Endothelial cell (in vitro differentiated cells): Measurements from ENCODE around the gene REG1A. TPM values are rescaled to one million over a fixed set of nuclear protein-coding genes. Genes with fewer than 3 reads are reported as not detected.

Source experiments
- DNase-seq: peaks from one replicate; pipeline ENCODE4 v3.0.0; 2021; ENCODE audit warnings: low spot score
- H3K27ac Mint-ChIP-seq: one replicate; pipeline ENCODE4 v1.8.0; 2021; ENCODE audit warnings: mixed read lengths, inconsistent platforms; ENCODE audit not compliant: unreplicated experiment
- H3K27me3 Mint-ChIP-seq: one replicate; pipeline ENCODE4 v1.8.0; 2021; ENCODE audit warnings: mild to moderate bottlenecking, moderate library complexity, mixed read lengths, inconsistent platforms; ENCODE audit not compliant: unreplicated experiment
- H3K36me3 Mint-ChIP-seq: one replicate; pipeline ENCODE4 v1.8.0; 2021; ENCODE audit warnings: mild to moderate bottlenecking, low read depth, mixed read lengths, inconsistent platforms; ENCODE audit not compliant: unreplicated experiment
- H3K4me1 Mint-ChIP-seq: one replicate; pipeline ENCODE4 v1.8.0; 2021; ENCODE audit warnings: mild to moderate bottlenecking, mixed read lengths, inconsistent platforms; ENCODE audit not compliant: unreplicated experiment
- H3K4me3 Mint-ChIP-seq: one replicate; pipeline ENCODE4 v1.8.0; 2021; ENCODE audit warnings: mild to moderate bottlenecking, mixed read lengths, inconsistent platforms; ENCODE audit not compliant: unreplicated experiment
- H3K9me3 Mint-ChIP-seq: one replicate; pipeline ENCODE4 v1.8.0; 2021; ENCODE audit warnings: mixed read lengths, inconsistent platforms; ENCODE audit not compliant: unreplicated experiment
- CTCF ChIP-seq: fragments of 200-600 bp; sonication (generic); IDR thresholded peaks from one replicate; pipeline ENCODE4 v1.5.0; 2021; ENCODE audit warnings: antibody characterized with exemption; ENCODE audit not compliant: unreplicated experiment
- total RNA-seq: library from RNA; stranded (reverse); fragmentation: NEBNext Ultra II Directional; extraction: Animal tissue kit (Norgen Biotek cat#: 25700); gene quantifications from one replicate; pipeline ENCODE4 v1.2.1, GENCODE V29; 2021; ENCODE audit not compliant: unreplicated experiment

Gene REG1A
- total RNA-seq, 1 donor from 2014 or later, result not detected

DNA sequence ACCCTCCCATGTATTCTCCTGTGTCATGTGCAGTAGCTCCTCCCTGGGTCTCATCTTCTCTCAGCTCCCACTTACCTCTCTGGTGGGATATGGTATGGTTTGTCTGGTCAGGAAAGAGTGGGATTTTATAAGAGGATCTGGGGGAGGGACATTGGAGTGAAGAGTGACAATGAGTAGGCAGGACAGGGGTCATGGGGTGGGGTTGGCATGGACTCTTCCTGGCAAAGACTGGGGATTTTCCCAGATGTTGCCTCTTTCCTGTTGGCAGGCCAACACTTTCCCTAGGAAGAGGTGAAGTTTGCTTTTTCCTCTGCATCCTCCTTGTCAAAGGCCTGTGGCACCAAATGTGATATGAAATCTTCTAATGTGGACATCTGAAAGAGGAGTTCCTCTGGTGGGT lies 39.4 kb downstream of the REG1A start, which contains the start of gene REG3A:
REG3A (minus strand) TSS at position 101 of the 400 bp plus-strand sequence. CDS start 348 bp downstream, outside the sequence.
- no peak for TF ChIP-seq CTCF
- no peaks in the 10 kb centered on the region for H3K36me3 Mint-ChIP-seq
- no peak within 1 kb of the TSS for H3K4me3 Mint-ChIP-seq
- peaks cover 2% of the 10 kb centered on the region for H3K27me3 Mint-ChIP-seq
- H3K27ac Mint-ChIP-seq, result no peak within 1 kb of the TSS
- H3K9me3 Mint-ChIP-seq, result no peaks in the 10 kb centered on the region
- no peaks in the 10 kb centered on the region for H3K4me1 Mint-ChIP-seq
- no peak for DNase-seq

GRCh38 chr2:79162132-79162531 lies 41.8 kb downstream of the REG1A start:
- Mint-ChIP-seq H3K9me3 (no peaks in the 10 kb centered on the region), H3K4me1 (no peaks in the 10 kb centered on the region), H3K4me3 (no peak overlapping the region), H3K27me3 (peaks cover 2% of the 10 kb centered on the region), H3K36me3 (no peaks in the 10 kb centered on the region), H3K27ac (no peak overlapping the region)
- no peak for TF ChIP-seq CTCF
- DNase-seq, result no peak

DNA sequence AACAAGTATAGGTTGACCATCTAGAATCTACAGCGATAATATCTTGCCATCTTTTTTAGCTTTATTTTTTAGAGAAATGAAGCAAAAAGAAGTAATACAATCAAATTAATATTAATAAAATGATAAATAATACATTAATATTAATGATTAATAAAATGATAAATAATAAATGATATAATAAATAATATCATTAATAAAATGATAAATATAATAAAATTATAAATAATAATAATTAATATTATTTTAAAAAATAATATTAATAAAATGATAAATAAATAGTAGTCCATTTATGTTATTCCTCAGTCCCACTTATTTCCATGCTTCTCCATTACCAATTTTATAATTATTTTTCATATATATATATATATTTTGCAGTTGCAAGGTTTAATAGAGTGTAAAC lies 42.5 kb downstream of the REG1A start:
- Mint-ChIP-seq H3K4me1 (no peaks in the 10 kb centered on the region), H3K27me3 (peaks cover 2% of the 10 kb centered on the region), H3K27ac (no peak overlapping the region), H3K36me3 (no peaks in the 10 kb centered on the region), H3K9me3 (no peaks in the 10 kb centered on the region), H3K4me3 (no peak overlapping the region)
- no peak for TF ChIP-seq CTCF
- DNase-seq, result no peak

GRCh38 chr2:79171348-79171958 lies 51.2 kb downstream of the REG1A start:
- Mint-ChIP-seq H3K4me1 (no peaks in the 10 kb centered on the region), H3K27me3 (peaks cover 2% of the 10 kb centered on the region), H3K9me3 (no peaks in the 10 kb centered on the region), H3K4me3 (no peak overlapping the region), H3K27ac (no peak overlapping the region), H3K36me3 (no peaks in the 10 kb centered on the region)
- TF ChIP-seq CTCF, result no peak
- no peak for DNase-seq

Other genes with a start within 250 kb of the REG1A start
- not detected for gene REG3G, start 94.8 kb upstream of the REG1A start, total RNA-seq
- gene REG1B, start 32.5 kb upstream of the REG1A start, total RNA-seq, result not detected
- gene REG3A, start 39.3 kb downstream of the REG1A start, total RNA-seq, result not detected